HG03342 (cell line): ENCODE results near the gene KLHL18.

Experiments
- ATAC-seq: cut with Tn5 transposase; IDR thresholded peaks from one replicate; pipeline ENCODE4 v1.9.1; 2021; ENCODE audit warnings: mild to moderate bottlenecking, moderate library complexity; ENCODE audit not compliant: unreplicated experiment

Gene KLHL18

GRCh38 chr3:47392933-47393332 lies 110.2 kb downstream of the KLHL18 start:
- no peak for ATAC-seq

- ATAC-seq: no peak
Measured at GRCh38 chr3:47394140-47394870, 111.6 kb downstream of the KLHL18 start.

DNA sequence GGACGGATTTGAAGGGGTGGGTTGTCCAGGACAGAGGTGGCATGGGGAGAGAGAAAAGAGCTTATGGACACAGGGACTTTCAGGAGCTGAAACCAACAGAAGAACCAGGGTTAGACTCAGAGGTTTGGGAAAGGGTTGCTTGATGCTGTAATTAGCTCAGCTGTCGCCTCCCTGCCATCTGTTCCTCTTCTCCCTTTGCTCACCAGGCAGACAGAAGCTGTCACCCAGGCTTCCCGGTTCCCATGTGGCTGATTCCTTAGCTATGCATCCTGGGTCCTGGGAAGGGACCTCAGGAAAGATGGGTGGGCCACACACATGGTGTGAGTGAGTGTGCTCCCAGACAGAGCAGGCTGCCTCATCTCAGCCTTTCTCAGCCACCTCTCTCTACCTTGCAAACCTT lies 112.1 kb downstream of the KLHL18 start:
- no peak for ATAC-seq
